Embryonic facial prominence (tissue), 1 donor: ENCODE measurements around the gene ATN1.

Source experiments
- DNase-seq: peaks from one replicate; pipeline ENCODE4 v3.0.0-alpha.2; 2016; ENCODE audit errors: extremely low spot score

ATN1 gene

DNA sequence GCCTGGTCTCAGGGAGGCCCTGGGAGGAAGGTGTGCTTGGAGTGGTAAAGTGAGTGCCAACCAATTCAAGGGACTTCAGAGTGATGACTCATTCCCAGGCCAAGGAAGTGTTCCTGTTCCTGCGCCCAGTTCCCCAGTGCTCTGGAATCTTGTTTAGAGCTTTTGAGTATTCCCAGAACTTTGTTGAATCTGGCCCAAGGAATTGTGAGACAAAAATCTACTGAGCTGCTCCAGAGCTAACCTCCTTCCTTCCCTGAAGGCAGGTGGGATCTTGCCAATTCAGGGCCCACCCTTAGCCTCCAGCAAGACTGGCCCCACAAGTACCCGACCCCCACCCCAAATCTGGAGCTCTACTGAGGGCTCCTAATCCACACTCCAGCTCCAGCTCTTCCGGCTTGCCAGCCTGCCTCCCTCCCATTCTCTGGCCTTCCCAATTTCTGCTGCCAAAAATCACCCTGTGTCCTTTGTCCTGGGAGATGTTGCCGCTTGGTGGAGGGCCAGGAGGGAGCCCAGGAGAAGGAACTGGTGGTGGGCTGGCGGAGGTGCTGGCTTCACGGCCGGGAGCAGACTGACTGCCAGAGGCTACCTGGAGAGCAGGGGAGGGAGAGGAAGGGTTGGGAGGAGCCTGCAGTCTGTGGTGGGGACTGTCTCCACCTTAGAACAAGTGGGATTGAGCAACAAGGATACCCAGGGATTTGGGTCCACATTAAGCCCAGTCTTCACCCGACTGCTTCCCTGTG lies 2.0 kb upstream of the ATN1 start:
- no peak for DNase-seq

DNA sequence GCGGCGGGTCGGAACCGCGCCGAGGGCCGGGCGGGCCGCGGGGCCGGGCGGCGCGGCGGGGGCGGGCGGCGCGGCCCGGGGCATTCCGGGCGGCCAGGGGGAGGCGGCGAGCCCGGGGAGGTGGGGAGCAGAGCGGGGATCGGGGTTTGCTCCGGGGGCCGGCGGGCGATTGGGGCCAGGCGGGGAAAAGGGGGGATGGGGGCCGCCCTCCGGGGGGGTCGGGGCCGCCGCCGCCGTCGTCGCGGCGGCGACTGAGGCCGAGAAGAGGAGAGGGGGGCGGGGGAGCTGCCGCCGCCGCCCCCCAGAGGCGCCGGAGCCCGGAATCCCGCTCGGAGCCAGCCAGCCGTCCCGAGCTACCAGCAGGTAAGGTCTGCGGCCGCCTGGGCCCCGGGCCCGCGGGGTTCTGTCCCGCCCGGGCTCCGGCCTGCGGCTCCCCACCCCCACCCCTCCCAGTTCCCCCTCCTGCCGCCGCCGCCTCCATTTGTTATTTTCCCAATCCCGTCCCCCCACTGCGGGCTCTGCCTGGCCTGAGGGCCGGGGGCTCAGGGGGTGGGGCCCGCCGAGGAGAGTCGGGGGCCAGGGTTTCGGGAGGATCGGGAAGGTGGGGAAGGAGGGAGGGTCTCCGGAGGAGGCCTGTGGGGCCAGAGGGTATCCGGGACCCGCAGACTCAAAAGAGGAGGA lies 403 bp downstream of the ATN1 start:
- no peak for DNase-seq

DNA sequence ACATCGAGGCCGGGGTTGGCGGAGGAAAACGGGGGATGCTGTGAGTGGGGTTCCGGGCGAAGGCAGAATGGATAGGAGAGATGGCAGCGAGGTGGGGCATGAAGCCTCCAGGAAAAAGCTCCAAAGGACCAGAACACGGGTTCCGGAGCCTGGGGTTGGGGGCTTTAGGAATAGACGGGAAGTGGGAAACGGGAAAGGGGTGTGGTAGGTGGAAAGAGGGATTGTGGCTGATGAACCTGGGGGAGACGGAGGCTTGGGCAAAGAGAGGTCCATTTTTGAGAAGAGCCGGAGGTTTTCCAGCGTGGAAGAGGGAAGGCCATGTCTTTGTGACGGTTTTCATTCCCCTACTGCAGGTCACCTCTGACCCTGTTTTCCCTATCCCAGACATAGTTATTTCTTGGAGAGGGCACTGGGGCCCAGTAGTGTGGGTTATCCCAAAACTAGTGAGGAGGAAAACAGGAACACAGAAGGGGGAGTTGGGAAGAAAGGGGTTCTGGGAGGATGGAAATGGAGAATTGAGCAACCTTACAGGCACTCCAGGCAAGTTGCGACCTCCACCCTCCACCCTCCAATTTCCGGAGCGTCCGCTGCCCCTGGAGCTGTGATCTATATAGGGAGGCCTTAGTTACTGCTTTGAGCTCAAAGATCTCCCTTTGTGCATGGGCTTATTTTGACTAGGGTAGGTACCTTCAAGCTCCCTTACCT lies 1.1 kb downstream of the ATN1 start:
- DNase-seq, result no peak

DNA sequence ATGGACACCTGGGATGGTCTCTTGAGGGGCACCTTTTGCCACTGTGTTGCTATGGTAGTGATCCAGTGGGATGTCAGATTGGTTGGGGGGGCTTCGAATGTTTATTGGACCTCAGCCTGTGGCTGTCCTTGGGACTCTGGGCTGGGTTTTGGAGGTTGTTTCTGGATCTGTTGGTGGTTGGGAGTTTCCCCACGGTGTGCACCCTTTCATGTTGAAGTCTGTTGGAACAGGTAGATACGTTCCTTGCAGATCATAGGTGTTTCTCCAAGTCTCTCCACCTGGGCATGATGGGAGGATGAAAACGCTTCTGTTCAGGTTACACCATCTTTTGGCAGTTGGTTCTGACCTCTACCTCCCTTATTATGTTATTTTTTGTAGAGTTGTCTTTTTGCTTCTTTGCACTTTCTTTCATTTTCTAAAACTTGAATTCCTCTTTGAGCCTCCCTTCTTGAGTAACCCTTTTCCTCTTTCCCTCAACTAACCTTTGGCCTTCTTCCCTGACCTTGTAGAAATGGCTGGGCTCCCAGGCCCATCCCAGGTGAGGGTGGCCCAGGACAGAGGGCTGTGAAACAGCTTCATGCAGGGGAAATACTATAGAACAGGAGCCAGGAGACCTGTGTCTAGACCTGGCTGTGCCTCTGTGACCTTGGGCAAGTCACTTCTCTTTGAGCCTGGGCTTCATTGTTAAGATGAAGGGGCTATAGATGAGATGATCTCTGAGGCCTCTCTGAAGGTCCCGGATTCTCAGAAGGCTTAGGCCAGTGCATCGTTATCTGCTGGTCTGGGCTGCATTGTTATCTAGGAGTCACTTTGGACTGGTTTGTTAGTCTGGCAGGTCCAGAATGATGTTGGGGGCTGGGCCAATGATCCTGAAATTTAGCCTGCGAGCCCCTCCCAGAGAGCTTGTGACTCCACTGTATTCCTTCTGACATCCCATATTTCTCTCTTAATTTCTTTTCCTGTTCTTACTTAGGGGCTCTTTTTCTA lies 2.0 kb downstream of the ATN1 start:
- DNase-seq, result no peak

DNA sequence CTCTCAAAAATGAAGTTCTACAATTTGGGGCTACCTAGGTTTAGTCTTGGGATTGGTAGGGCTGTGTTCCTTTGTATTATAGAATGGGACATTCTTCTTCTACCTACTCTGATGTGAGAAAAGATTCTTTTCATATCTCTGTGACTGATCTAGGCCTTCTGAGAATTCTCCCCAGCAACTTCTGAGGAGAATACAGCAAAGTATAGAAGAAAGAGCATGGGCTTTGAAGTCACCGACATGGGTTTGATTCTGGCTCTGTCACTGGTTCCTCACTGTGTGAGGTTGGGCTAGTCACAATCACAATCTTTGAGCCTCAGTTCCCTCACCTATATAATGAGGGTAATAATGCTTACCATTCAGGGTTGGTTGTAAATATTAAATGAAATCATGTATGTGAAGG lies 5.0 kb downstream of the ATN1 start:
- DNase-seq, result no peak

DNA sequence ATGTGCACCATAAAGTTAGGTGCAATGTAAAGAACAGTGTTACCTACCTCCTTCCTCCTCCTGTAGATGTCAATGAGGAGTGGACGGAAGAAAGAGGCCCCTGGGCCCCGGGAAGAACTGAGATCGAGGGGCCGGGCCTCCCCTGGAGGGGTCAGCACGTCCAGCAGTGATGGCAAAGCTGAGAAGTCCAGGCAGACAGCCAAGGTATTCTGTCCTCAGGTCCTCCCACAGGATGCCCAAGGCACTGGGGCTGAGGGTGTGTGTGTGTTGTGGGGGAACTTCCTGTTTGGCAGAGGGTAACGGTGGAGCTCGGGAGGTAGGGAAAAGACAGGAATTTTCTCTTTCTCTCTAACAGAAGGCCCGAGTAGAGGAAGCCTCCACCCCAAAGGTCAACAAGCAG lies 6.4 kb downstream of the ATN1 start:
- no peak for DNase-seq

DNA sequence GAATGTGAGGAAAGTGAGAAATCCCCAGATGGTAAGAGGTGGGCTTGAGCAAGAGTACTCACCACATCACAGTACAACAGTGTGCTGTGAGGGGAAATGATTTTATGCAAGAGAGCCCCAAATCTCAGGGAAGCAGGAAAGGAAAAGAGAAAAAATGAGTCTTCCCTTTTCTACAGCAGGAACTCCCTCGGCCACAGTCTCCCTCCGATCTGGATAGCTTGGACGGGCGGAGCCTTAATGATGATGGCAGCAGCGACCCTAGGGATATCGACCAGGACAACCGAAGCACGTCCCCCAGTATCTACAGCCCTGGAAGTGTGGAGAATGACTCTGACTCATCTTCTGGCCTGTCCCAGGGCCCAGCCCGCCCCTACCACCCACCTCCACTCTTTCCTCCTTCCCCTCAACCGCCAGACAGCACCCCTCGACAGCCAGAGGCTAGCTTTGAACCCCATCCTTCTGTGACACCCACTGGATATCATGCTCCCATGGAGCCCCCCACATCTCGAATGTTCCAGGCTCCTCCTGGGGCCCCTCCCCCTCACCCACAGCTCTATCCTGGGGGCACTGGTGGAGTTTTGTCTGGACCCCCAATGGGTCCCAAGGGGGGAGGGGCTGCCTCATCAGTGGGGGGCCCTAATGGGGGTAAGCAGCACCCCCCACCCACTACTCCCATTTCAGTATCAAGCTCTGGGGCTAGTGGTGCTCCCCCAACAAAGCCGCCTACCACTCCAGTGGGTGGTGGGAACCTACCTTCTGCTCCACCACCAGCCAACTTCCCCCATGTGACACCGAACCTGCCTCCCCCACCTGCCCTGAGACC lies 7.8 kb downstream of the ATN1 start:
- no peak for DNase-seq

DNA sequence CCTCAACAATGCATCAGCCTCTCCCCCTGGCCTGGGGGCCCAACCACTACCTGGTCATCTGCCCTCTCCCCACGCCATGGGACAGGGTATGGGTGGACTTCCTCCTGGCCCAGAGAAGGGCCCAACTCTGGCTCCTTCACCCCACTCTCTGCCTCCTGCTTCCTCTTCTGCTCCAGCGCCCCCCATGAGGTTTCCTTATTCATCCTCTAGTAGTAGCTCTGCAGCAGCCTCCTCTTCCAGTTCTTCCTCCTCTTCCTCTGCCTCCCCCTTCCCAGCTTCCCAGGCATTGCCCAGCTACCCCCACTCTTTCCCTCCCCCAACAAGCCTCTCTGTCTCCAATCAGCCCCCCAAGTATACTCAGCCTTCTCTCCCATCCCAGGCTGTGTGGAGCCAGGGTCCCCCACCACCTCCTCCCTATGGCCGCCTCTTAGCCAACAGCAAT lies 8.5 kb downstream of the ATN1 start:
- DNase-seq, result no peak

DNA sequence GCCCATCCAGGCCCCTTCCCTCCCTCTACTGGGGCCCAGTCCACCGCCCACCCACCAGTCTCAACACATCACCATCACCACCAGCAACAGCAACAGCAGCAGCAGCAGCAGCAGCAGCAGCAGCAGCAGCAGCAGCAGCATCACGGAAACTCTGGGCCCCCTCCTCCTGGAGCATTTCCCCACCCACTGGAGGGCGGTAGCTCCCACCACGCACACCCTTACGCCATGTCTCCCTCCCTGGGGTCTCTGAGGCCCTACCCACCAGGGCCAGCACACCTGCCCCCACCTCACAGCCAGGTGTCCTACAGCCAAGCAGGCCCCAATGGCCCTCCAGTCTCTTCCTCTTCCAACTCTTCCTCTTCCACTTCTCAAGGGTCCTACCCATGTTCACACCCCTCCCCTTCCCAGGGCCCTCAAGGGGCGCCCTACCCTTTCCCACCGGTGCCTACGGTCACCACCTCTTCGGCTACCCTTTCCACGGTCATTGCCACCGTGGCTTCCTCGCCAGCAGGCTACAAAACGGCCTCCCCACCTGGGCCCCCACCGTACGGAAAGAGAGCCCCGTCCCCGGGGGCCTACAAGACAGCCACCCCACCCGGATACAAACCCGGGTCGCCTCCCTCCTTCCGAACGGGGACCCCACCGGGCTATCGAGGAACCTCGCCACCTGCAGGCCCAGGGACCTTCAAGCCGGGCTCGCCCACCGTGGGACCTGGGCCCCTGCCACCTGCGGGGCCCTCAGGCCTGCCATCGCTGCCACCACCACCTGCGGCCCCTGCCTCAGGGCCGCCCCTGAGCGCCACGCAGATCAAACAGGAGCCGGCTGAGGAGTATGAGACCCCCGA lies 9.1 kb downstream of the ATN1 start:
- DNase-seq, result no peak

DNA sequence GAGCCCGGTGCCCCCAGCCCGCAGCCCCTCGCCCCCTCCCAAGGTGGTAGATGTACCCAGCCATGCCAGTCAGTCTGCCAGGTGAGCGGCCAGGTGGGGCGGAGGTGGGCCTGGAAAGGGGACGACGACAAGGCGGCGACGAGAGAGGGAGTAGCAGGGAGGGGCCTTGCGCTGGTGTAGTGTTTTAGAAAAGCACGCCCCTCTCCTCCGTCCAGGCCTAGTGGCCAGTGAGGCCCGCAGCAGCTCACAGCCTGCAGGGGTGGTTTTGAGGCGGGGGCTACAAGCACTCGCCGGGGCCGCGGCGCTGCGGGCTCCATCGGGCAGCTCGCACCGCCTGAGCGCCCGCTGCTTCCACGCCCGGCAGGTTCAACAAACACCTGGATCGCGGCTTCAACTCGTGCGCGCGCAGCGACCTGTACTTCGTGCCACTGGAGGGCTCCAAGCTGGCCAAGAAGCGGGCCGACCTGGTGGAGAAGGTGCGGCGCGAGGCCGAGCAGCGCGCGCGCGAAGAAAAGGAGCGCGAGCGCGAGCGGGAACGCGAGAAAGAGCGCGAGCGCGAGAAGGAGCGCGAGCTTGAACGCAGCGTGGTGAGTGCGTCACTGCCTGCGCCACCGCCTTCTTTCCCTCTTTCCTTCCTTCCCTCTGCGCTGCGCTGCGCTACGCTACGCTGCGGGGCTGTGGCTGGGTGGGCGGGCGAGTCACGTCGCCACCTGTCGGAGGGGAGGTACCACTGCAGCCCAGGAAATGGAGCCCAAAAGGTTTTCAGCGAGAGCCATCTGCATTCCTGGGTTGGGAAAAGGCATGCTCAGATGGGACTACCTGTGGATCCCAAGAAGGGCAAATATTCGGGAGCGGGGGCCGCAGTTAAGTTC lies 10.0 kb downstream of the ATN1 start:
- DNase-seq, result peak; percentile 93

DNA sequence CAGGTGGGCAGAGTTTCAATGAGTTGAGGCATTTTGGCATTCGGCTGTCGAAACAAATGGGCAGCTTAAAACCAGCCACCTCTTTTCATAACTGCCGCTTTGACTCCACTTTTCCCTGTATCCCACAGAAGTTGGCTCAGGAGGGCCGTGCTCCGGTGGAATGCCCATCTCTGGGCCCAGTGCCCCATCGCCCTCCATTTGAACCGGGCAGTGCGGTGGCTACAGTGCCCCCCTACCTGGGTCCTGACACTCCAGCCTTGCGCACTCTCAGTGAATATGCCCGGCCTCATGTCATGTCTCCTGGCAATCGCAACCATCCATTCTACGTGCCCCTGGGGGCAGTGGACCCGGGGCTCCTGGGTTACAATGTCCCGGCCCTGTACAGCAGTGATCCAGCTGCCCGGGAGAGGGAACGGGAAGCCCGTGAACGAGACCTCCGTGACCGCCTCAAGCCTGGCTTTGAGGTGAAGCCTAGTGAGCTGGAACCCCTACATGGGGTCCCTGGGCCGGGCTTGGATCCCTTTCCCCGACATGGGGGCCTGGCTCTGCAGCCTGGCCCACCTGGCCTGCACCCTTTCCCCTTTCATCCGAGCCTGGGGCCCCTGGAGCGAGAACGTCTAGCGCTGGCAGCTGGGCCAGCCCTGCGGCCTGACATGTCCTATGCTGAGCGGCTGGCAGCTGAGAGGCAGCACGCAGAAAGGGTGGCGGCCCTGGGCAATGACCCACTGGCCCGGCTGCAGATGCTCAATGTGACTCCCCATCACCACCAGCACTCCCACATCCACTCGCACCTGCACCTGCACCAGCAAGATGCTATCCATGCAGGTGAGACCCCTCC lies 10.8 kb downstream of the ATN1 start:
- DNase-seq, result no peak

DNA sequence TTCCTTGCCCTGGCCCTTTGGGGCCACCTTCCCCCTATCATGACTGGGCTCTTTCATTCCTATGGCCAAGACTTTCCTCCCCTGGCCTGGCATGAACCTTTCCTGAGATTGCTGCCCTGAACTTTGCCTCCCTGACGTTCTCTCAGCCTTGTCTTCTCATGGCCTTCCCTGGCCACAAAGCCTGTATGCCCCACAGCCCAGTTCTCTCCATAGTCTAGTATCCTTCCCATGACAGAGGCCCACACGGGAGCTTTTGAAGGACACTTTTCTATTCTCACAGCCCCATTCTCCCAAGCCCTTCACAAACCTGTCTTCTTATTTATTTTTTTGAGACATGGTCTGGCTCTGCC lies 11.4 kb downstream of the ATN1 start:
- no peak for DNase-seq

DNA sequence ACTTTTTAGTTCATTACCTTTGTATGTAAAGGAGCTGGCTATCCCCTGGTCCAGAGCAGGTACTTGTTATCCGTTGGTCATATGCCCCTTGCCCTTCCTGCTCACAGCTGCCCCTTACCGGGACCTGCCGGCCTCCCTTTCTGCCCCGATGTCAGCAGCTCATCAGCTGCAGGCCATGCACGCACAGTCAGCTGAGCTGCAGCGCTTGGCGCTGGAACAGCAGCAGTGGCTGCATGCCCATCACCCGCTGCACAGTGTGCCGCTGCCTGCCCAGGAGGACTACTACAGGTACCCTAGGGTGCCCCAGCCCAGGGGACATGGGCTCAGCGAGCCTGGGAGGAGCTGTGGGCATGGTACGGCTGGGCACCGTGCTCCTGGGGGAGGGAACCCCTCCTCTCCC lies 13.5 kb downstream of the ATN1 start:
- DNase-seq, result no peak

DNA sequence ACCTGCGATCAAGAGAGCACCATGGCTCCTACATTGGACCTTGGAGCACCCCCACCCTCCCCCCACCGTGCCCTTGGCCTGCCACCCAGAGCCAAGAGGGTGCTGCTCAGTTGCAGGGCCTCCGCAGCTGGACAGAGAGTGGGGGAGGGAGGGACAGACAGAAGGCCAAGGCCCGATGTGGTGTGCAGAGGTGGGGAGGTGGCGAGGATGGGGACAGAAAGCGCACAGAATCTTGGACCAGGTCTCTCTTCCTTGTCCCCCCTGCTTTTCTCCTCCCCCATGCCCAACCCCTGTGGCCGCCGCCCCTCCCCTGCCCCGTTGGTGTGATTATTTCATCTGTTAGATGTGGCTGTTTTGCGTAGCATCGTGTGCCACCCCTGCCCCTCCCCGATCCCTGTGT lies 14.0 kb downstream of the ATN1 start:
- DNase-seq, result no peak

DNA sequence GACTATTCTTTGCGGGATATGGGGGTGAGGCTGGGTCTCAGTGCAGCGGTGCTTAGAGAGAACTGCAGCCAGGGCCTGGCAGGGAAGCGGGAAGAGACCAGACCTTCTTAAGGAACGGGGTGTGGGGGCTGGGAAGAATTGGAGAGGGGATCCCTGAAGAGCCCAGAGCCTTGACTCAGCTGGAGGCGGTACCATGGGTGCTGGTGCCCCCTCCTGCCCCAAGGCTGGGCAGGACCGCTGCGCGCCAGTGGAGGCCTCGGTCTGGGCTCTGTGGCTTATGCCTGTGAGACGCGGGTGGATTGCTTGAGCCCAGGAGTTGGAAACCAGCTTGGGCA lies 14.5 kb downstream of the ATN1 start:
- DNase-seq, result no peak

DNA sequence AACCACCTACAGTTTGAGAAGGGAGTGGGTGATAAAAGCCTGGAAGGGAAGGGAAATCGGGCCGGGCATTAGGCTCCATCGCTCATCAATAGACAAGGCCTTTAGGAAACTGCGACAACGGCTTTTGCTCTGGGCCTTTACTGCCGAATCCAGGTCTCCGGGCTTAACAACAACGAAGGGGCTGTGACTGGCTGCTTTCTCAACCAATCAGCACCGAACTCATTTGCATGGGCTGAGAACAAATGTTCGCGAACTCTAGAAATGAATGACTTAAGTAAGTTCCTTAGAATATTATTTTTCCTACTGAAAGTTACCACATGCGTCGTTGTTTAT lies 15.6 kb downstream of the ATN1 start:
- DNase-seq, result peak; percentile 90

DNA sequence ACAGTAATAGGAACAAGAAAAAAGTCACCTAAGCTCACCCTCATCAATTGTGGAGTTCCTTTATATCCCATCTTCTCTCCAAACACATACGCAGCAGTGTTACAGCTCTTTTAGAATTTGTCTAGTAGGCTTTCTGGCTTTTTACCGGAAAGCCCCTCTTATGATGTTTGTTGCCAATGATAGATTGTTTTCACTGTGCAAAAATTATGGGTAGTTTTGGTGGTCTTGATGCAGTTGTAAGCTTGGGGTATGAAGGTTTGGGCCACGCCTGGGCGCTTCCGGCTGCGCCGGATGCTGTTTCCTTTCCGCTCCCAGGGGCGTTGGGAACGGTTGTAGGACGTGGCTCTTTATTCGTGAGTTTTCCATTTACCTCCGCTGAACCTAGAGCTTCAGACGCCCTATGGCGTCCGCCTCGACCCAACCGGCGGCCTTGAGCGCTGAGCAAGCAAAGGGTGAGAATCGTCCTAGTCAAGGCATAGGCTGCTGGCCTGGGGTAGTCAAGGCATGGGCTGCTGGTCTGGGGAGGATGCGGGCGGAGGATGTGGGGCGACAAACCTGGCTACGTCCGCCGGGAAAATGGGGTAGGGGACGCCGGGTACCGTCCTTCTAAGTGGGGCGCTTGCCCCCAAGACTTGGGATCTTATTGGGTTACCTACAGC lies 16.1 kb downstream of the ATN1 start, which contains the start of the genes C12orf57 and RNU7-1:
TSS of gene C12orf57 (plus strand) at position 301 of the 659 bp plus-strand sequence. CDS start at position 401, 100 bp downstream.
TSS of gene RNU7-1 (plus strand) at position 95 of the 659 bp plus-strand sequence.
- peak; percentile 87 for DNase-seq
